Measurements from ENCODE around the gene RIIAD1. TPM values are rescaled to one million over a fixed set of nuclear protein-coding genes. Genes with fewer than 3 reads are reported as not detected.
"Not testable (repeated sequence)": the region's sequence is repeated elsewhere in the genome, so short reads cannot be mapped to it uniquely, and the experiment has no call there.

The RIIAD1 gene
- total RNA-seq (ENCODE audit: low replicate concordance), result 3.1 and 3.6 TPM in 2 replicates
- long read RNA-seq, result 0 reads

- Mint-ChIP-seq H3K4me3 (peak within 1 kb of the TSS; percentile 82), H3K9me3 (no peaks in the 10 kb centered on the region), H3K27ac (peak within 1 kb of the TSS; percentile 67), H3K4me1 (ENCODE audit: unreplicated experiment) (peaks cover 24% of the 10 kb centered on the region), H3K27me3 (peaks cover 86% of the 10 kb centered on the region), H3K36me3 (no peaks in the 10 kb centered on the region)
- TF ChIP-seq CTCF (conservative IDR thresholded peaks at IDR 0.05), result no peak
- DNase-seq (ENCODE audit: extremely low spot score, unreplicated experiment), result no peak
These were observed at the start of gene RIIAD1 for GRCh38 chr1:151720974-151721787. RIIAD1 (plus strand) TSS chr1:151721522; CDS start chr1:151721537, 15 bp downstream.

GRCh38 chr1:151673407-151673806, 47.9 kb upstream of the RIIAD1 start:
- H3K27ac Mint-ChIP-seq, result no peak overlapping the region

GRCh38 chr1:151680391-151680790, 40.9 kb upstream of the RIIAD1 start:
- Mint-ChIP-seq H3K27me3 (no peaks in the 10 kb centered on the region), H3K27ac (peak overlapping the region; percentile 17), H3K4me3 (no peak overlapping the region), H3K36me3 (peaks cover 12% of the 10 kb centered on the region), H3K9me3 (no peaks in the 10 kb centered on the region), H3K4me1 (ENCODE audit: unreplicated experiment) (peaks cover 4% of the 10 kb centered on the region)
- no peak for DNase-seq (ENCODE audit: extremely low spot score, unreplicated experiment)
- no peak for TF ChIP-seq CTCF (conservative IDR thresholded peaks at IDR 0.05)

More at GRCh38 chr1:151673407-151673806, 47.9 kb upstream of the RIIAD1 start:
- peaks cover 9% of the 10 kb centered on the region for H3K9me3 Mint-ChIP-seq
- TF ChIP-seq CTCF (conservative IDR thresholded peaks at IDR 0.05), result no peak
- no peak for DNase-seq (ENCODE audit: extremely low spot score, unreplicated experiment)
- peaks cover 47% of the 10 kb centered on the region for H3K36me3 Mint-ChIP-seq
- H3K4me1 Mint-ChIP-seq (ENCODE audit: unreplicated experiment), result no peaks in the 10 kb centered on the region
- H3K4me3 Mint-ChIP-seq, result no peak overlapping the region
- no peaks in the 10 kb centered on the region for H3K27me3 Mint-ChIP-seq

DNA sequence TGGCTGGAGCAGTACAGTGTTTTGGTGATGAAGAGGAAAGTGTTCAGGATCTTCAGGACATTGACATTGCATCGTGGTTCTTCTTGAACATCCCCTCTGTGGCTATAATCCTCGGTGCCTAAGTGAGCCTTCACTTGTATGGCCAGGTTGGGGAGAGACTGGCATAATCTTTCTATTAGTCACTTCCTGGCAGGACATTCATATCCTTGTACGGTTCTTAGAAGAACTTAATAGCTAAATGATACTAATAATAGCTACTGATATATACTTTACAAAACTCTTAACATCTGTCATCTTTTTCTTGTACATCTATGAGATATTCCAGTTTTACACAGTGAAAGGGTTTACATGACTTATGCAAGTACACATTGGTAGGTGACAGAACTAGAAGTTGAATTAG, 40.5 kb upstream of the RIIAD1 start:
- Mint-ChIP-seq H3K27me3 (no peaks in the 10 kb centered on the region), H3K4me1 (ENCODE audit: unreplicated experiment) (peaks cover 4% of the 10 kb centered on the region), H3K27ac (no peak overlapping the region), H3K4me3 (no peak overlapping the region), H3K9me3 (no peaks in the 10 kb centered on the region), H3K36me3 (peaks cover 12% of the 10 kb centered on the region)
- no peak for TF ChIP-seq CTCF (conservative IDR thresholded peaks at IDR 0.05)
- DNase-seq (ENCODE audit: extremely low spot score, unreplicated experiment), result no peak

DNA sequence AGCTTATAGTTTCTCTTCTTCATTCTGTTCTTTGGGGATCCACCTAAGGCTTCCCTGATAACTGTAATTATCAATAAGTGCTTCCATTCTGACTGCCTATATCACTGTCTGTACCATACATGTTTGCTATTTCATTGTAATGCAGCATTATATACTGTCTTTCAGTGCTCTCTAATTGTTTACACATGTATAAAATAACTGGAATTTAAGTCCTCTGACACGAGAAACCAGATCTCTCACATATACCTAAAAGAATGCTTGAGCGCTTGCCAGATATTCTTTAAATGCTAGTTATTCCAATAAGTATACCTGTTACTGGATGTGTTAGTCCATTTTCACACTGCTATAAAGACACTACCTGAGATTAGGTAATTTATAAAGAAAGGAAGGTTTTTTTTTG, 39.4 kb upstream of the RIIAD1 start:
- TF ChIP-seq CTCF (conservative IDR thresholded peaks at IDR 0.05), result no peak
- Mint-ChIP-seq H3K4me1 (ENCODE audit: unreplicated experiment) (peaks cover 4% of the 10 kb centered on the region), H3K9me3 (no peaks in the 10 kb centered on the region), H3K4me3 (no peak overlapping the region), H3K27me3 (no peaks in the 10 kb centered on the region), H3K27ac (no peak overlapping the region), H3K36me3 (peaks cover 12% of the 10 kb centered on the region)
- DNase-seq (ENCODE audit: extremely low spot score, unreplicated experiment), result no peak

GRCh38 chr1:151682901-151683300, 38.4 kb upstream of the RIIAD1 start:
- not testable (repeated sequence) for H3K4me3 Mint-ChIP-seq; H3K27ac Mint-ChIP-seq; H3K27me3 Mint-ChIP-seq; H3K9me3 Mint-ChIP-seq; DNase-seq (ENCODE audit: extremely low spot score, unreplicated experiment); H3K4me1 Mint-ChIP-seq (ENCODE audit: unreplicated experiment)
- peaks cover 12% of the 10 kb centered on the region for H3K36me3 Mint-ChIP-seq
